CD4-positive, alpha-beta T cell treated with Interferon gamma for 1 hour (primary cell): ENCODE results near the gene ADK.
"Not testable (repeated sequence)": the region's sequence is repeated elsewhere in the genome, so short reads cannot be mapped to it uniquely, and the experiment has no call there.

Source experiments
- DNase-seq: peaks from one replicate; pipeline ENCODE4 v3.0.0-alpha.2; 2020

Gene ADK

GRCh38 chr10:74433595-74433956 lies 282.6 kb downstream of the ADK start:
- no peak for DNase-seq

GRCh38 chr10:74433993-74434392 lies 283.0 kb downstream of the ADK start:
- no peak for DNase-seq

- no peak for DNase-seq
These were observed 283.5 kb downstream of the ADK start for GRCh38 chr10:74434547-74434946.

GRCh38 chr10:74436523-74437170 lies 285.6 kb downstream of the ADK start:
- DNase-seq, result no peak

GRCh38 chr10:74437822-74438221 lies 286.8 kb downstream of the ADK start:
- no peak for DNase-seq

- no peak for DNase-seq
These were observed 288.2 kb downstream of the ADK start for GRCh38 chr10:74439213-74439612.

GRCh38 chr10:74445493-74445892 lies 294.5 kb downstream of the ADK start:
- DNase-seq, result no peak

GRCh38 chr10:74450602-74451001 lies 299.6 kb downstream of the ADK start:
- no peak for DNase-seq

- DNase-seq, result no peak
These were observed 300.3 kb downstream of the ADK start for GRCh38 chr10:74451127-74451829.

GRCh38 chr10:74453169-74453568 lies 302.1 kb downstream of the ADK start:
- no peak for DNase-seq

- DNase-seq, result not testable (repeated sequence)
These were observed 306.5 kb downstream of the ADK start for GRCh38 chr10:74457478-74457877.

- no peak for DNase-seq
These were observed 309.8 kb downstream of the ADK start for GRCh38 chr10:74460812-74461211.

- no peak for DNase-seq
These were observed 323.1 kb downstream of the ADK start for GRCh38 chr10:74474022-74474713.

- DNase-seq, result not testable (repeated sequence)
These were observed 325.2 kb downstream of the ADK start for GRCh38 chr10:74476162-74476706.

- DNase-seq, result no peak
These were observed 329.8 kb downstream of the ADK start for GRCh38 chr10:74480778-74481177.

- no peak for DNase-seq
These were observed 332.3 kb downstream of the ADK start for GRCh38 chr10:74483356-74483755.

GRCh38 chr10:74485283-74485682 lies 334.3 kb downstream of the ADK start:
- DNase-seq, result no peak

GRCh38 chr10:74486659-74487058 lies 335.6 kb downstream of the ADK start:
- DNase-seq, result no peak

GRCh38 chr10:74488907-74489306 lies 337.9 kb downstream of the ADK start:
- no peak for DNase-seq

- DNase-seq, result no peak
These were observed 339.5 kb downstream of the ADK start for GRCh38 chr10:74490551-74490950.

GRCh38 chr10:74491014-74491413 lies 340.0 kb downstream of the ADK start:
- no peak for DNase-seq

- DNase-seq, result not testable (repeated sequence)
These were observed 345.3 kb downstream of the ADK start for GRCh38 chr10:74496276-74496675.

- not testable (repeated sequence) for DNase-seq
These were observed 347.6 kb downstream of the ADK start for GRCh38 chr10:74498664-74499063.
